Cardiac ventricle fibroblast (primary cell): Measurements from ENCODE around the gene PP2D1. TPM values are rescaled to one million over a fixed set of nuclear protein-coding genes. Genes with fewer than 3 reads are reported as not detected.

Experiments
- total RNA-seq: library from RNA; depleted of rRNA; stranded (reverse); fragments of >200 nt; gene quantifications from 2 replicates; pipeline ENCODE4 v1.2.3, GENCODE V29; 2015

Gene PP2D1
- not detected in 2 replicates for total RNA-seq

GRCh38 chr3:20012164-20012563 lies at the start of gene PP2D1:
Gene PP2D1 (minus strand): TSS chr3:20012264. CDS start chr3:20012072, 192 bp downstream.

GRCh38 chr3:20039765-20040547 lies 27.9 kb upstream of the PP2D1 start, which contains the start of gene KAT2B:
Gene KAT2B (plus strand): TSS chr3:20040446. CDS start chr3:20040478, 32 bp downstream.

GRCh38 chr3:19946832-19947548 lies 65.1 kb downstream of the PP2D1 start, which contains the start of gene RAB5A:
Gene RAB5A (plus strand): TSS chr3:19947097. CDS start chr3:19950899, 3,802 bp downstream.

Other genes with a start within 250 kb of the PP2D1 start
- gene EFHB, start 78.0 kb downstream of the PP2D1 start, total RNA-seq = 1.2 and 4.4 TPM in 2 replicates
- 48.2 and 53.3 TPM in 2 replicates for gene RAB5A, start 65.2 kb downstream of the PP2D1 start, total RNA-seq
- gene KAT2B, start 28.2 kb upstream of the PP2D1 start, total RNA-seq = 17.4 and 19.7 TPM in 2 replicates
- 1.9 TPM in 2 replicates for gene SGO1, start 173.9 kb upstream of the PP2D1 start, total RNA-seq